Pancreas (tissue), 10 donors: ENCODE data around the gene BBX. TPM values are rescaled to one million over a fixed set of nuclear protein-coding genes. Genes with fewer than 3 reads are reported as not detected.
"Not testable (repeated sequence)": the region's sequence is repeated elsewhere in the genome, so short reads cannot be mapped to it uniquely, and the experiment has no call there.

Source experiments
- ATAC-seq, 4 donors: fragments of 200-7000 bp; cut with Tn5 transposase; one replicate each; pipeline versions ENCODE4 v1.8.0 to v1.9.1; 2020; ENCODE audit warnings: mild to moderate bottlenecking in 4 of 4, moderate library complexity in 4 of 4
- DNase-seq, 6 donors: peaks; one replicate each; pipeline ENCODE4 v3.0.0-alpha.2; 2020
- FAIRE-seq: peaks from 2 replicates; lab custom pipeline; 2012; peaks lifted over from hg19 to GRCh38; lab: Jason Lieb, UNC
- H3K27ac ChIP-seq, 4 donors: fragments of 200-600 bp; sonication (generic); 1 replicate in 3 of 4; 2 replicates in 1 of 4; pipeline versions ENCODE4 v1.5.0 to v1.8.0; 2020
- H3K27me3 ChIP-seq, 4 donors: fragments of 200-600 bp; one replicate each; pipeline ENCODE4 v1.8.0; 2021
- H3K36me3 ChIP-seq, 3 donors: fragments of 200-600 bp; sonication (generic) in 1 of 3; one replicate each; pipeline versions ENCODE4 v1.5.0 to v1.8.0; 2020 to 2021
- H3K4me1 ChIP-seq, 3 donors: fragments of 200-600 bp; one replicate each; pipeline ENCODE4 v1.8.0; 2021
- H3K4me3 ChIP-seq, 4 donors: fragments of 200-600 bp; sonication (generic) in 2 of 4; one replicate each; pipeline versions ENCODE4 v1.5.0 to v1.8.0; 2020 to 2021
- H3K9me3 ChIP-seq, 4 donors: fragments of 200-600 bp; one replicate each; pipeline ENCODE4 v1.8.0; 2021
- CTCF ChIP-seq, 4 donors: fragments of 200-600 bp; sonication (generic) in 3 of 4; IDR thresholded peaks; one replicate each; pipeline versions ENCODE4 v1.5.0 to v1.8.0; 2021; ENCODE audit warnings: antibody characterized with exemption in 4 of 4
- WGBS, 2 donors: extraction: QIAGEN DNeasy Blood & Tissue Kit; methylation state at CpG; one replicate each; pipeline ENCODE4 v1.1.7; 2013; 5-methylcytosine and 5-hydroxymethylcytosine counted together
- intact Hi-C, 3 donors: fragments of 100-400 bp; cut with DNase I; formaldehyde crosslinking; loops; one replicate each; pipeline versions ENCODE4 v1.11.1 to v1.14.2; 2022
- polyA plus RNA-seq, 2 donors: library from polyadenylated mRNA; stranded (reverse); fragments of 200-250 nt; gene quantifications; one replicate each; pipeline ENCODE4 v1.2.3, GENCODE V29; 2013
- total RNA-seq, 6 donors: library from RNA; stranded (reverse); fragmentation: NEBNext Ultra II Directional in 4 of 6; extraction: Animal tissue kit (Norgen Biotek cat#: 25700) in 4 of 6; gene quantifications; one replicate each; pipeline versions ENCODE4 v1.2.1 to v1.2.4, GENCODE V29; 2021 to 2023
- donor health status: healthy with polysubstance abuse.
- donor health status: DM: no; HTN: no; CAD: no; lungs with moderate emphysema.
- donor health status: DM: no; HTN: no; CAD: no.
- donor health status: control.
- donor health status: control.
- donor health status: Bipolar disorder and iron deficiency.
- donor health status: DM: yes; HTN: yes; CAD: no.
- donor health status: DM: no; HTN: no; CAD: no.
- donor health status: DM: no; HTN: no; CAD: no.
- donor health status: DM: yes; HTN: yes; CAD: no.

BBX gene
- total and polyA plus RNA-seq, 8 donors: 3.9 to 43.8 (median 19.8) TPM

GRCh38 chr3:107560166-107560565 lies 37.4 kb downstream of the BBX start:
- no peak for FAIRE-seq
- no peaks in the 10 kb centered on the region for H3K4me1 ChIP-seq
- no peak for ATAC-seq
- no peaks in the 10 kb centered on the region for H3K27me3 ChIP-seq
- H3K36me3 ChIP-seq: no peaks in the 10 kb centered on the region
- H3K4me3 ChIP-seq: no peak overlapping the region
- DNase-seq: no peak
- intact Hi-C loops: no loop called here
- TF ChIP-seq CTCF (IDR thresholded peaks at IDR 0.05): no peak
- no peak overlapping the region for H3K27ac ChIP-seq
- WGBS, 2 donors: 71 to 72% methylated on average over 1 of the region's 1 CpG
- H3K9me3 ChIP-seq: no peaks in the 10 kb centered on the region

GRCh38 chr3:107561980-107562379 lies 39.2 kb downstream of the BBX start:
- intact Hi-C loops: no loop called here
- FAIRE-seq: no peak

GRCh38 chr3:107562969-107563529 lies 40.3 kb downstream of the BBX start:
- ATAC-seq (no peak), FAIRE-seq (no peak), DNase-seq (no peak)
- no peaks in the 10 kb centered on the region for H3K27me3 ChIP-seq
- H3K36me3 ChIP-seq: no peaks in the 10 kb centered on the region
- intact Hi-C loops: no loop called here
- no peak for TF ChIP-seq CTCF (IDR thresholded peaks at IDR 0.05)
- no peak overlapping the region for H3K4me3 ChIP-seq
- H3K4me1 ChIP-seq: no peaks in the 10 kb centered on the region
- H3K27ac ChIP-seq: no peak overlapping the region
- H3K9me3 ChIP-seq: no peaks in the 10 kb centered on the region
- 69 to 83% methylated on average over 3 of the region's 3 CpGs for WGBS, 2 donors

More at GRCh38 chr3:107561980-107562379, 39.2 kb downstream of the BBX start:
- no peaks in the 10 kb centered on the region for H3K36me3 ChIP-seq
- H3K4me1 ChIP-seq: no peaks in the 10 kb centered on the region
- no peaks in the 10 kb centered on the region for H3K9me3 ChIP-seq
- DNase-seq (no peak), ATAC-seq (no peak)
- H3K4me3 ChIP-seq: no peak overlapping the region
- H3K27ac ChIP-seq: no peak overlapping the region
- TF ChIP-seq CTCF (IDR thresholded peaks at IDR 0.05): no peak
- no peaks in the 10 kb centered on the region for H3K27me3 ChIP-seq
- WGBS, 2 donors: 63 to 68% methylated on average over 6 of the region's 6 CpGs

GRCh38 chr3:107565244-107565643 lies 42.5 kb downstream of the BBX start:
- DNase-seq, H3K27ac ChIP-seq, ATAC-seq, H3K4me1 ChIP-seq, FAIRE-seq, intact Hi-C loops, H3K36me3 ChIP-seq, H3K9me3 ChIP-seq, H3K4me3 ChIP-seq, H3K27me3 ChIP-seq: not testable (repeated sequence)
- WGBS, 2 donors: 94 to 96% methylated on average over 7 of the region's 7 CpGs

- H3K4me3 ChIP-seq, H3K27ac ChIP-seq, intact Hi-C loops, H3K4me1 ChIP-seq, H3K36me3 ChIP-seq, ATAC-seq, FAIRE-seq, DNase-seq, H3K9me3 ChIP-seq, H3K27me3 ChIP-seq: not testable (repeated sequence)
- 92 to 93% methylated on average over 10 of the region's 10 CpGs for WGBS, 2 donors
Measured at GRCh38 chr3:107571089-107571488, 48.3 kb downstream of the BBX start.

- intact Hi-C loops, DNase-seq, H3K9me3 ChIP-seq: not testable (repeated sequence)
Measured at GRCh38 chr3:107571492-107571891, 48.7 kb downstream of the BBX start.

More at GRCh38 chr3:107571492-107571891, 48.7 kb downstream of the BBX start:
- H3K36me3 ChIP-seq, H3K4me1 ChIP-seq, H3K4me3 ChIP-seq, H3K27ac ChIP-seq, H3K27me3 ChIP-seq, ATAC-seq, FAIRE-seq: not testable (repeated sequence)
- 91 to 95% methylated on average over 9 of the region's 9 CpGs for WGBS, 2 donors
